ENCODE data around the gene MAML3. TPM values are rescaled to one million over a fixed set of nuclear protein-coding genes. Genes with fewer than 3 reads are reported as not detected.

MAML3 gene
- total RNA-seq, 2 donors from 2014 or later, result 29.2 to 32.2 TPM

DNA sequence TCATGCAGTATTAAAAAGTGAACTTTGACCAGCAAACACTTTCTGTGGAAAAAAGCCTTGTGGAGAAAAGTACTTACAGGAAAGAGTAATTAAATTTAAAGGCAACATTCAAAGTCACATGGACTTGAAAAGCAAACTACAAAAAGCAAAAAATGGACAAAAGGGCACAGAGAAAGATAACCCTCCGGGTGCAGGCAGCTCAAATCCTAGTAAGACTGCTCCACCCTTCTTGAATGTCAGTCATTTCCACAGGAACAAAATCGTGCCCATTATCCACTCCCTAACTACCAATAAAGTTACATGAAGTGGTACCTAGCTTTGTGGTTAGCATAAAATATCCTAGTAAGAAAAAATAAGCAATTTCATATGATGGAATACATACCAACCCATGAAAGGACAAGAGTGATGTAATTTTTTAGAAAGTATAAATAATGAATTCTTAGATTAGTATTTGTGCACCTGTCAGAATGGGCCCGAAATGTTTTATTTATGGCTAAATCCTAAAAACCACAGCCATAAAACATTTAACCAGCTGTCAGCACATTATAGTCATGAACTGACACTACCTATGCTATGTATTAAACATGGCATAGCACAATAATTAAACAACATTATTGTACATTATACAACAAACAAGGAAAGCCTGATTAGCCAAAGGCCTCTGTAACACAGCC is 43.3 kb downstream of the MAML3 start:
- no peaks in the 10 kb centered on the region for H3K36me3 Mint-ChIP-seq (ENCODE audit: low read depth)
- H3K4me1 ChIP-seq (ENCODE audit: control insufficient read depth, insufficient read depth, low read length), result no peaks in the 10 kb centered on the region
- H3K27me3 Mint-ChIP-seq (ENCODE audit: insufficient read depth), result no peaks in the 10 kb centered on the region
- no peaks in the 10 kb centered on the region for H3K9me3 ChIP-seq (ENCODE audit: control insufficient read depth, low read length)
- peaks cover 31% of the 10 kb centered on the region for H3K4me1 Mint-ChIP-seq
- TF ChIP-seq, protein P1, sequence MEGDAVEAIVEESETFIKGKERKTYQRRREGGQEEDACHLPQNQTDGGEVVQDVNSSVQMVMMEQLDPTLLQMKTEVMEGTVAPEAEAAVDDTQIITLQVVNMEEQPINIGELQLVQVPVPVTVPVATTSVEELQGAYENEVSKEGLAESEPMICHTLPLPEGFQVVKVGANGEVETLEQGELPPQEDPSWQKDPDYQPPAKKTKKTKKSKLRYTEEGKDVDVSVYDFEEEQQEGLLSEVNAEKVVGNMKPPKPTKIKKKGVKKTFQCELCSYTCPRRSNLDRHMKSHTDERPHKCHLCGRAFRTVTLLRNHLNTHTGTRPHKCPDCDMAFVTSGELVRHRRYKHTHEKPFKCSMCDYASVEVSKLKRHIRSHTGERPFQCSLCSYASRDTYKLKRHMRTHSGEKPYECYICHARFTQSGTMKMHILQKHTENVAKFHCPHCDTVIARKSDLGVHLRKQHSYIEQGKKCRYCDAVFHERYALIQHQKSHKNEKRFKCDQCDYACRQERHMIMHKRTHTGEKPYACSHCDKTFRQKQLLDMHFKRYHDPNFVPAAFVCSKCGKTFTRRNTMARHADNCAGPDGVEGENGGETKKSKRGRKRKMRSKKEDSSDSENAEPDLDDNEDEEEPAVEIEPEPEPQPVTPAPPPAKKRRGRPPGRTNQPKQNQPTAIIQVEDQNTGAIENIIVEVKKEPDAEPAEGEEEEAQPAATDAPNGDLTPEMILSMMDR (conservative IDR thresholded peaks at IDR 0.05), result no peak
- no peaks in the 10 kb centered on the region for H3K27me3 ChIP-seq (ENCODE audit: control insufficient read depth, insufficient read depth, low read length, poor library complexity, severe bottlenecking)
- no peak overlapping the region for H3K27ac ChIP-seq (ENCODE audit: low read depth, low read length)
- no peaks in the 10 kb centered on the region for H3K9me3 Mint-ChIP-seq
- H3K4me3 Mint-ChIP-seq, result no peak overlapping the region
- H3K4me3 ChIP-seq (ENCODE audit: low read length), result no peak overlapping the region
- 86 to 94% methylated on average over 1 to 3 of the region's 3 CpGs for WGBS, 2 experiments (ENCODE audit: insufficient coverage in 1 of 2, insufficient read length in 1 of 2)
- no peak for DNase-seq
- peaks cover 17% of the 10 kb centered on the region for H3K36me3 ChIP-seq (ENCODE audit: control insufficient read depth, insufficient read depth, low read length)
- no peak overlapping the region for H3K9ac ChIP-seq (ENCODE audit: extremely low read depth, low read length, poor library complexity, severe bottlenecking)
- no peak overlapping the region for H3K27ac Mint-ChIP-seq

DNA sequence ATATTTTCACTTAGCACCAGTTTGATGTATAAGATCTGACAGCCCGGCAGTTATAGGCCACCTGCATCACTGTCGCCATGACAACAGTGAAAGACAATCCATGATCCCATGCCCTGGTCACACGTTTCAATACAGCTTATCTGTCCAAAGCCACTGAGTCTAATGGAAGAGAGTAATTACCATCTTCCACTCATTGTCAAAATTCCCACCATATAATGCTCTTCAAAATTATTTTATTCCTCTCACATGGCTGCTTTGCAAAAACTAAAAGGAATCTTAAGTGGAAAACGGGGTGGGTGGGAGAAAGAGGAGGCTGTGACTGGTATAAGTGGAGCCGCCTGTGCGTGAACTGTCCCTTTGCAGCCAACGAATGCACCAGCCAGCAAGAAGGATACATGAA is 44.2 kb downstream of the MAML3 start:
- no peak overlapping the region for H3K4me3 Mint-ChIP-seq
- Histone ChIP-seq H3K4me1 (ENCODE audit: control insufficient read depth, insufficient read depth, low read length) (no peaks in the 10 kb centered on the region), H3K4me3 (ENCODE audit: low read length) (no peak overlapping the region), H3K36me3 (ENCODE audit: control insufficient read depth, insufficient read depth, low read length) (peaks cover 15% of the 10 kb centered on the region), H3K27ac (ENCODE audit: low read depth, low read length) (peak overlapping the region; percentile 40), H3K9ac (ENCODE audit: extremely low read depth, low read length, poor library complexity, severe bottlenecking) (no peak overlapping the region), H3K27me3 (ENCODE audit: control insufficient read depth, insufficient read depth, low read length, poor library complexity, severe bottlenecking) (no peaks in the 10 kb centered on the region), H3K9me3 (ENCODE audit: control insufficient read depth, low read length) (no peaks in the 10 kb centered on the region)
- H3K36me3 Mint-ChIP-seq (ENCODE audit: low read depth), result no peaks in the 10 kb centered on the region
- TF ChIP-seq, protein P1 (conservative IDR thresholded peaks at IDR 0.05), result no peak
- 73 to 90% methylated on average over 6 to 7 of the region's 7 CpGs for WGBS, 2 experiments (ENCODE audit: insufficient coverage in 1 of 2, insufficient read length in 1 of 2)
- peaks cover 31% of the 10 kb centered on the region for H3K4me1 Mint-ChIP-seq
- DNase-seq, result no peak
- H3K27me3 Mint-ChIP-seq (ENCODE audit: insufficient read depth), result no peaks in the 10 kb centered on the region
- no peaks in the 10 kb centered on the region for H3K9me3 Mint-ChIP-seq
- no peak overlapping the region for H3K27ac Mint-ChIP-seq

DNA sequence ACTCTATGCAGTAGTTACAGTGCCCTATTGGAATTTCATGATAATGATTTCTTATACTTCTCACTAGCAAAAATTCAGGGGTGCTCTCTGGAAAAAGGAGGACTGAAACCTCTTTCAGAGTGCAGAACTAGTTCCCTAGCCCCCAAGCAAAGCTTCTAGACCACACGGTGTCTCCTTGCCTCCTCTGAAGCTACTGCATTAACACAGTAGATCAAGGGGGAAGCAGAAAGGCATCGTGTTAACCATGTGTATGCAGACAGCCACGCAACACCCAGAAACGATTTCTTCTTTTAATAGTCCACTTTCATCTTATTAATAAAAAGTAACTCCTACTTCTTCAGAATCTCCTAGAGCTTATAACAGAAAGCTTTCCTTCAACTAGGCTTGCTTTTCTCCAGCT is 44.7 kb downstream of the MAML3 start:
- DNase-seq, result no peak

More for the DNA sequence above, 44.7 kb downstream of the MAML3 start:
- H3K9me3 Mint-ChIP-seq, result no peaks in the 10 kb centered on the region
- peaks cover 31% of the 10 kb centered on the region for H3K4me1 Mint-ChIP-seq
- Histone ChIP-seq H3K27me3 (ENCODE audit: control insufficient read depth, insufficient read depth, low read length, poor library complexity, severe bottlenecking) (no peaks in the 10 kb centered on the region), H3K4me1 (ENCODE audit: control insufficient read depth, insufficient read depth, low read length) (no peaks in the 10 kb centered on the region), H3K4me3 (ENCODE audit: low read length) (no peak overlapping the region), H3K9me3 (ENCODE audit: control insufficient read depth, low read length) (no peaks in the 10 kb centered on the region), H3K27ac (ENCODE audit: low read depth, low read length) (no peak overlapping the region), H3K9ac (ENCODE audit: extremely low read depth, low read length, poor library complexity, severe bottlenecking) (no peak overlapping the region), H3K36me3 (ENCODE audit: control insufficient read depth, insufficient read depth, low read length) (peaks cover 13% of the 10 kb centered on the region)
- no peak overlapping the region for H3K4me3 Mint-ChIP-seq
- H3K36me3 Mint-ChIP-seq (ENCODE audit: low read depth), result no peaks in the 10 kb centered on the region
- 93 to 100% methylated on average over 1 to 4 of the region's 4 CpGs for WGBS, 2 experiments (ENCODE audit: insufficient coverage in 1 of 2, insufficient read length in 1 of 2)
- H3K27ac Mint-ChIP-seq, result no peak overlapping the region
- TF ChIP-seq, protein P1 (conservative IDR thresholded peaks at IDR 0.05), result no peak
- no peaks in the 10 kb centered on the region for H3K27me3 Mint-ChIP-seq (ENCODE audit: insufficient read depth)
